SU-DHL-6 (cell line): ENCODE measurements around the gene ANKRD45.
A peak's percentile ranks its signal among the peaks of the same experiment; 100 is the strongest.
"Not testable (repeated sequence)": the region's sequence is repeated elsewhere in the genome, so short reads cannot be mapped to it uniquely, and the experiment has no call there.

Experiments
- H2AFZ ChIP-seq: fragments of 200-600 bp; sonication (generic); 2 replicates; pipeline ENCODE4 v1.6.1; 2014; ENCODE audit warnings: low read depth, mild to moderate bottlenecking, moderate library complexity, mixed read lengths, antibody characterized with exemption, low read length; ENCODE audit not compliant: severe bottlenecking
- H3F3A ChIP-seq: fragments of 200-600 bp; shearing (Covaris generic); 2 replicates; pipeline ENCODE4 v1.6.0; 2016; ENCODE audit warnings: antibody characterized with exemption, mild to moderate bottlenecking; ENCODE audit not compliant: insufficient read depth
- H3K27ac ChIP-seq: fragments of 200-600 bp; sonication (generic); 2 replicates; pipeline ENCODE4 v1.5.1; 2016; ENCODE audit warnings: low read depth, mild to moderate bottlenecking, low read length, moderate library complexity, mixed read lengths
- H3K27me3 ChIP-seq: fragments of 200-600 bp; sonication (generic), shearing (Covaris generic); 2 replicates; pipeline ENCODE4 v1.6.0; 2014; ENCODE audit warnings: mild to moderate bottlenecking, low read length
- H3K36me3 ChIP-seq: fragments of 200-600 bp; sonication (generic); 2 replicates; pipeline ENCODE4 v1.6.1; 2014; ENCODE audit warnings: mild to moderate bottlenecking, low read length, mixed read lengths
- H3K4me2 ChIP-seq: fragments of 300-600, 200-600 bp; shearing (Covaris generic), sonication (generic); 2 replicates; pipeline ENCODE4 v1.6.0; 2014; ENCODE audit warnings: low read length, low read depth, mild to moderate bottlenecking; ENCODE audit not compliant: poor library complexity, severe bottlenecking
- H3K4me3 ChIP-seq: fragments of 200-600 bp; sonication (generic); 2 replicates; pipeline ENCODE4 v1.5.1; 2014; ENCODE audit warnings: antibody characterized with exemption, low read length, mild to moderate bottlenecking, mixed read lengths; ENCODE audit not compliant: insufficient read depth, poor library complexity, severe bottlenecking
- H3K79me2 ChIP-seq: fragments of 200-600 bp; sonication (generic); 2 replicates; pipeline ENCODE4 v1.6.1; 2014; ENCODE audit warnings: mild to moderate bottlenecking, low read length, moderate library complexity; ENCODE audit not compliant: insufficient read depth
- H3K9ac ChIP-seq: fragments of 200-600 bp; sonication (generic); 2 replicates; pipeline ENCODE4 v1.7.0; 2014; ENCODE audit warnings: mild to moderate bottlenecking, low read length
- H3K9me2 ChIP-seq: fragments of 200-600 bp; sonication (generic); replicated peaks from 2 replicates; pipeline ENCODE4 v1.6.1; 2014; ENCODE audit warnings: low read length; ENCODE audit not compliant: insufficient read depth
- H3K9me3 ChIP-seq: fragments of 200-600 bp; sonication (generic); 2 replicates; pipeline ENCODE4 v1.6.1; 2014; ENCODE audit warnings: low read length, mixed read lengths; ENCODE audit not compliant: insufficient read depth
- H4K20me1 ChIP-seq: fragments of 200-600 bp; sonication (generic); 2 replicates; pipeline ENCODE4 v1.6.1; 2014; ENCODE audit warnings: low read depth, mild to moderate bottlenecking, antibody characterized with exemption, low read length, moderate library complexity, mixed read lengths
- CTCF ChIP-seq: fragments of 200-600 bp; sonication (generic); IDR thresholded peaks from one replicate; pipeline ENCODE4 v1.5.1; 2017; ENCODE audit warnings: antibody characterized with exemption, mild to moderate bottlenecking, low read length, moderate library complexity; ENCODE audit not compliant: insufficient read depth, poor library complexity, severe bottlenecking
- EZH2phosphoT487 ChIP-seq: fragments of 200-600 bp; sonication (generic), shearing (Covaris generic); conservative IDR thresholded peaks from 2 replicates; pipeline ENCODE4 v1.6.1; 2018; ENCODE audit warnings: mild to moderate bottlenecking, antibody characterized with exemption, low read length, moderate library complexity, mixed read lengths

The ANKRD45 gene

GRCh38 chr1:173702736-173703135 is 33.1 kb upstream of the ANKRD45 start:
- H3K79me2 ChIP-seq: no peaks in the 10 kb centered on the region
- H4K20me1 ChIP-seq: no peaks in the 10 kb centered on the region
- no peak overlapping the region for H3K4me2 ChIP-seq
- H3K4me3 ChIP-seq: no peak overlapping the region
- TF ChIP-seq CTCF (no peak), EZH2phosphoT487 (no peak)
- H3K27ac ChIP-seq: no peak overlapping the region
- H2AFZ ChIP-seq: no peak overlapping the region
- H3K9me2 ChIP-seq: no peaks in the 10 kb centered on the region
- H3K27me3 ChIP-seq: no peaks in the 10 kb centered on the region
- H3K9ac ChIP-seq: no peak overlapping the region
- no peaks in the 10 kb centered on the region for H3F3A ChIP-seq
- no peaks in the 10 kb centered on the region for H3K36me3 ChIP-seq
- no peaks in the 10 kb centered on the region for H3K9me3 ChIP-seq

- H3K4me2 ChIP-seq, H3K27me3 ChIP-seq, H3K4me3 ChIP-seq, H3K27ac ChIP-seq, H3K36me3 ChIP-seq, H2AFZ ChIP-seq, H3K9me3 ChIP-seq, H4K20me1 ChIP-seq, H3K9ac ChIP-seq, H3K9me2 ChIP-seq, H3F3A ChIP-seq, H3K79me2 ChIP-seq: not testable (repeated sequence)
Measured at GRCh38 chr1:173701299-173701698, 31.6 kb upstream of the ANKRD45 start.

- no peak overlapping the region for H2AFZ ChIP-seq
- no peak overlapping the region for H3K4me3 ChIP-seq
- peaks cover 8% of the 10 kb centered on the region for H3F3A ChIP-seq
- no peak overlapping the region for H3K9ac ChIP-seq
- no peak overlapping the region for H3K27ac ChIP-seq
- no peaks in the 10 kb centered on the region for H3K9me3 ChIP-seq
- TF ChIP-seq CTCF (no peak), EZH2phosphoT487 (no peak)
- H3K9me2 ChIP-seq: no peaks in the 10 kb centered on the region
- H3K36me3 ChIP-seq: no peaks in the 10 kb centered on the region
- no peaks in the 10 kb centered on the region for H3K27me3 ChIP-seq
- no peaks in the 10 kb centered on the region for H4K20me1 ChIP-seq
- H3K4me2 ChIP-seq: no peak overlapping the region
- H3K79me2 ChIP-seq: no peaks in the 10 kb centered on the region
Measured at GRCh38 chr1:173693238-173693637, 23.6 kb upstream of the ANKRD45 start.

- Histone ChIP-seq H3K36me3 (no peaks in the 10 kb centered on the region), H3K4me3 (no peak overlapping the region), H3K9ac (no peak overlapping the region; the same call in 1 of the 2 replicates), H3K9me2 (no peaks in the 10 kb centered on the region), H4K20me1 (no peaks in the 10 kb centered on the region), H3K9me3 (no peaks in the 10 kb centered on the region), H3K27me3 (no peaks in the 10 kb centered on the region), H3K4me2 (peak overlapping the region; percentile 35), H3F3A (peaks cover 10% of the 10 kb centered on the region), H2AFZ (peak overlapping the region; percentile 93), H3K27ac (peak overlapping the region; percentile 13; the same call in 1 of the 2 replicates), H3K79me2 (no peaks in the 10 kb centered on the region)
- no peak for TF ChIP-seq CTCF
- TF ChIP-seq EZH2phosphoT487: no peak
Measured at GRCh38 chr1:173688300-173688699, 18.6 kb upstream of the ANKRD45 start.

GRCh38 chr1:173685121-173685520 is 15.5 kb upstream of the ANKRD45 start:
- H3K36me3 ChIP-seq, H4K20me1 ChIP-seq, H3K4me3 ChIP-seq, H3K4me2 ChIP-seq, H2AFZ ChIP-seq, H3K27ac ChIP-seq, H3K79me2 ChIP-seq, H3K9me2 ChIP-seq, H3K9ac ChIP-seq, H3K9me3 ChIP-seq, H3K27me3 ChIP-seq: not testable (repeated sequence)
- H3F3A ChIP-seq: peaks cover 10% of the 10 kb centered on the region

GRCh38 chr1:173683838-173684237 is 14.2 kb upstream of the ANKRD45 start:
- H3K27ac ChIP-seq, H3K79me2 ChIP-seq, H3K27me3 ChIP-seq, H3K9me2 ChIP-seq, H3K4me3 ChIP-seq, H4K20me1 ChIP-seq, H3K36me3 ChIP-seq, H2AFZ ChIP-seq, H3K9me3 ChIP-seq, H3K4me2 ChIP-seq, H3K9ac ChIP-seq, H3F3A ChIP-seq: not testable (repeated sequence)
